ENCODE results near the gene NFE2L1. TPM values are rescaled to one million over a fixed set of nuclear protein-coding genes. Genes with fewer than 3 reads are reported as not detected.
A peak's percentile ranks its signal among the peaks of the same experiment; 100 is the strongest.

NFE2L1 gene
- total and polyA plus RNA-seq, 2 of the 8 experiments (the other 6 are each of a cell fraction or from before 2014, with no cell fraction given) = 140 to 143 TPM

- H4K5ac ChIP-seq (ENCODE audit: insufficient read length, low read depth, low read length) = no peak overlapping the region
- no peak overlapping the region for H3K27ac ChIP-seq (ENCODE audit: low read depth, low read length)
- ChIA-PET CTCF (ENCODE audit: partially characterized antibody) (interaction anchor here (0.7 kb wide), 1 partner anchor 10 kb away, joined by 3 read pairs; no protein-coding TSS in a partner anchor), POLR2A (ENCODE audit: partially characterized antibody) (interaction anchor here (0.9 to 28.1 kb wide), 3 partner anchors 10 to 68 kb away, joined by 4 to 1227 read pairs (median 5); partner anchors contain the start of gene NFE2L1)
- peaks cover 0 to 21% (median 11%) of the 10 kb centered on the region in 4 experiments; a peak in 5 of 7 replicates for H3K4me1 ChIP-seq (replicated peaks in 1 of 4; ENCODE audit: control insufficient read depth in 3 of 4, insufficient read depth in 4 of 4, low read length in 3 of 4)
- H3K27me3 ChIP-seq (replicated peaks in 1 of 4; ENCODE audit: control insufficient read depth in 3 of 4, extremely low read depth in 1 of 4, insufficient read depth in 3 of 4, low read length in 3 of 4) = peaks cover 2 to 23% (median 17%) of the 10 kb centered on the region in 4 experiments
- H4K20me1 ChIP-seq (replicated peaks in 1 of 2; ENCODE audit: control insufficient read depth in 1 of 2, insufficient read depth in 2 of 2, low read length in 2 of 2) = no peaks in the 10 kb centered on the region
- H3K9ac ChIP-seq (replicated peaks in 1 of 4; ENCODE audit: extremely low read depth in 1 of 4, low read depth in 3 of 4, low read length in 3 of 4) = no peak overlapping the region
- DNase-seq (ENCODE audit: low read depth in 1 of 2, low spot score in 2 of 2) (peak; percentile 69 to 93), FAIRE-seq (no peak)
- no peaks in the 10 kb centered on the region for H3K9me3 ChIP-seq (ENCODE audit: insufficient read depth in 2 of 2, low read depth in 1 of 2, low read length in 1 of 2)
- H2BK15ac ChIP-seq (ENCODE audit: low read length) = no peak overlapping the region
- H3K23me2 ChIP-seq (ENCODE audit: low read depth, low read length) = peaks cover 18% of the 10 kb centered on the region
- H3K4me3 ChIP-seq (ENCODE audit: extremely low read depth in 1 of 4, insufficient read depth in 2 of 4, low read depth in 3 of 4, low read length in 4 of 4) = peak overlapping the region; percentile 23 to 65 (median 44)
- no peak overlapping the region for H3K14ac ChIP-seq (ENCODE audit: insufficient read length)
- no peak overlapping the region for H3K18ac ChIP-seq (ENCODE audit: extremely low read depth, low read length)
- no peaks in the 10 kb centered on the region for H3K36me3 ChIP-seq (ENCODE audit: control insufficient read depth in 2 of 4, insufficient read depth in 4 of 4, low read length in 3 of 4)
- H2BK120ac ChIP-seq (replicated peaks; ENCODE audit: low read depth, low read length) = no peak overlapping the region
- peak overlapping the region; percentile 27 for H3K56ac ChIP-seq (replicated peaks; ENCODE audit: insufficient read length, low read depth, low read length)
- H2AFZ ChIP-seq (ENCODE audit: low read length) = peak overlapping the region; percentile 9; the same call in 1 of the 2 replicates
- peak overlapping the region; percentile 12 for H4K91ac ChIP-seq (replicated peaks; ENCODE audit: insufficient read length, low read length)
- 2% methylated on average over 46 of the region's 54 CpGs; no CpG with 5 or more reads in 1 of the 2 experiments for WGBS, 2 experiments (ENCODE audit: extremely low coverage in 1 of 2, insufficient coverage in 1 of 2, insufficient read length in 1 of 2, insufficient replicate concordance in 2 of 2, low coverage in 1 of 2, low lambda C conversion rate in 2 of 2, missing lambda C conversion rate in 1 of 2)
- H2BK5ac ChIP-seq (ENCODE audit: low read depth, low read length) = no peak overlapping the region
- H3K79me1 ChIP-seq (ENCODE audit: low read depth, low read length) = no peaks in the 10 kb centered on the region
- no peaks in the 10 kb centered on the region for H3K79me2 ChIP-seq (ENCODE audit: control insufficient read depth in 1 of 2, insufficient read depth in 2 of 2, low read length in 2 of 2)
- H3K4me2 ChIP-seq (ENCODE audit: insufficient read depth in 1 of 2, low read depth in 2 of 2, low read length in 2 of 2) = peak overlapping the region; percentile 42 to 86
- H3K23ac ChIP-seq (ENCODE audit: insufficient read length) = no peak overlapping the region
- no peak overlapping the region for H2BK20ac ChIP-seq (ENCODE audit: low read length)
- no peak overlapping the region for H2BK12ac ChIP-seq (ENCODE audit: low read depth, low read length)
- no peak overlapping the region for H2AK5ac ChIP-seq (ENCODE audit: low read depth, low read length)
- H4K8ac ChIP-seq (ENCODE audit: extremely low read depth, insufficient read depth, low read length) = peak overlapping the region; percentile 87
- H3K4ac ChIP-seq (replicated peaks; ENCODE audit: insufficient read length, low read depth, low read length) = no peak overlapping the region
- TF ChIP-seq CBX8 (IDR thresholded peaks at IDR 0.05; ENCODE audit: borderline replicate concordance, low read depth, low read length) (no peak), POLR2A (IDR thresholded peaks at IDR 0.05; ENCODE audit: control extremely low read depth in 1 of 2, low read depth in 2 of 2, low read length in 2 of 2) (peak in 1 of 2 experiments; percentile 80; a peak in 2 of 3 replicates), YY1 (IDR thresholded peaks at IDR 0.05; ENCODE audit: low read depth, low read length) (no peak), CTCF (IDR thresholded peaks at IDR 0.05; ENCODE audit: control extremely low read depth in 1 of 3, insufficient read depth in 1 of 3, low read depth in 1 of 3, low read length in 3 of 3) (peak; percentile 27 to 36 (median 28)), HDAC2 (IDR thresholded peaks at IDR 0.05; ENCODE audit: borderline replicate concordance in 1 of 2, low read depth in 2 of 2, low read length in 2 of 2) (no peak), TBP (IDR thresholded peaks at IDR 0.05; ENCODE audit: low read depth, low read length) (peak; percentile 95), GABPA (IDR thresholded peaks at IDR 0.05; ENCODE audit: borderline replicate concordance, insufficient read depth, low read length) (no peak; the same call in 1 of the 2 replicates)
- TF ChIP-seq, protein P1, sequence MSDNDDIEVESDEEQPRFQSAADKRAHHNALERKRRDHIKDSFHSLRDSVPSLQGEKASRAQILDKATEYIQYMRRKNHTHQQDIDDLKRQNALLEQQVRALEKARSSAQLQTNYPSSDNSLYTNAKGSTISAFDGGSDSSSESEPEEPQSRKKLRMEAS (IDR thresholded peaks at IDR 0.05) = peak; percentile 75
Measured at GRCh38 chr17:48023400-48024148, 24.6 kb upstream of the NFE2L1 start.

Measured in H1 (cell line).